Measurements from ENCODE around the gene ARPIN. TPM values are rescaled to one million over a fixed set of nuclear protein-coding genes. Genes with fewer than 3 reads are reported as not detected.

Gene ARPIN
- total RNA-seq, 1 donor from 2014 or later, result 9.0 TPM

Small RNA genes within 50 kb of the gene (microRNA-seq; reads per million reads assigned to microRNA genes)
- not detected for gene MIR5009 (ENCODE audit: unreplicated experiment)
- 0.83 reads per million for gene MIR5094 (ENCODE audit: unreplicated experiment)

Other genes with a start within 250 kb of the ARPIN start
- not detected for gene PLIN1, start 233.6 kb downstream of the ARPIN start, total RNA-seq (ENCODE audit: unreplicated experiment)
- gene PEX11A, start 222.2 kb downstream of the ARPIN start, total RNA-seq (ENCODE audit: unreplicated experiment), result 1.1 TPM
- gene WDR93, start 222.1 kb downstream of the ARPIN start, total RNA-seq (ENCODE audit: unreplicated experiment), result not detected
- 1.1 TPM for gene MESP1, start 161.7 kb downstream of the ARPIN start, total RNA-seq (ENCODE audit: unreplicated experiment)
- gene MESP2, start 136.6 kb downstream of the ARPIN start, total RNA-seq (ENCODE audit: unreplicated experiment), result not detected
- gene ANPEP, start 98.1 kb downstream of the ARPIN start, total RNA-seq (ENCODE audit: unreplicated experiment), result 1.9 TPM
- 60.5 TPM for gene AP3S2, start 19.0 kb downstream of the ARPIN start, total RNA-seq (ENCODE audit: unreplicated experiment)
- gene ZNF710, start 88.4 kb upstream of the ARPIN start, total RNA-seq (ENCODE audit: unreplicated experiment), result 25.2 TPM
- 149 TPM for gene IDH2, start 189.5 kb upstream of the ARPIN start, total RNA-seq (ENCODE audit: unreplicated experiment)

Data from glutamatergic neuron (in vitro differentiated cells).